HepG2 (cell line): ENCODE data around the gene CEACAM18.

Source experiments
- ATM ChIP-seq: fragments of 450-650 bp; IDR thresholded peaks from 2 replicates; pipeline ENCODE4 v1.7.1; 2017; ENCODE audit warnings: mild to moderate bottlenecking, borderline replicate concordance
- CTCF ChIP-seq: sonication (generic); formaldehyde crosslinking; IDR thresholded peaks from 2 replicates; pipeline ENCODE4 v1.5.0; 2020; ENCODE audit warnings: mild to moderate bottlenecking, missing genetic modification reagents, moderate library complexity
- FOXK2 ChIP-seq: fragments of 450-650 bp; IDR thresholded peaks from 2 replicates; pipeline ENCODE4 v1.6.1; 2016
- PBX3 ChIP-seq: sonication (generic); formaldehyde crosslinking; IDR thresholded peaks from 2 replicates; pipeline ENCODE4 v1.8.1; 2023; ENCODE audit warnings: missing genetic modification reagents, inconsistent platforms, borderline replicate concordance
- POLR2A ChIP-seq, 2 experiments: IDR thresholded peaks; 2 replicates each; pipeline ENCODE4 v1.6.1; 2011; ENCODE audit warnings: low read depth in 2 of 2, low read length in 2 of 2, mild to moderate bottlenecking in 1 of 2, moderate library complexity in 1 of 2; ENCODE audit not compliant: insufficient read depth in 1 of 2
- REST ChIP-seq, 2 experiments: IDR thresholded peaks; 2 replicates each; pipeline ENCODE4 v1.6.1; 2011 to 2012; ENCODE audit warnings: low read length in 2 of 2, borderline replicate concordance in 1 of 2, low read depth in 1 of 2, mild to moderate bottlenecking in 1 of 2, moderate library complexity in 1 of 2
- TCF12 ChIP-seq, 2 experiments: fragments of 450-650 bp in 1 of 2; sonication (generic) in 1 of 2; formaldehyde crosslinking in 1 of 2; IDR thresholded peaks; 2 replicates each; pipeline versions ENCODE4 v1.6.1 to v1.8.0; 2017 to 2022; ENCODE audit warnings: antibody characterized with exemption in 1 of 2, mild to moderate bottlenecking in 1 of 2, missing genetic modification reagents in 1 of 2, moderate library complexity in 1 of 2
- TCF7L2 ChIP-seq: IDR thresholded peaks from 2 replicates; pipeline ENCODE4 v1.6.1; 2011; ENCODE audit warnings: mild to moderate bottlenecking, low read depth, low read length, moderate library complexity
- TFE3 ChIP-seq: IDR thresholded peaks from 2 replicates; pipeline ENCODE4 v1.6.1; 2016
- USF2 ChIP-seq, 2 experiments: sonication (generic) in 1 of 2; formaldehyde crosslinking in 1 of 2; IDR thresholded peaks; 2 replicates each; pipeline versions ENCODE4 v1.5.1 to v1.6.1; 2011 to 2020; ENCODE audit warnings: borderline replicate concordance in 1 of 2, low read depth in 1 of 2, low read length in 1 of 2, mild to moderate bottlenecking in 1 of 2, missing genetic modification reagents in 1 of 2, moderate library complexity in 1 of 2
- ZBTB14 ChIP-seq: sonication (generic); formaldehyde crosslinking; IDR thresholded peaks from 2 replicates; pipeline ENCODE4 v1.4.0; 2020; ENCODE audit warnings: missing genetic modification reagents

GRCh38 chr19:51470966-51471365 is 7.4 kb upstream of the CEACAM18 start:
- TF ChIP-seq ZBTB14 (CRISPR knock-in tag) (no peak), CTCF (CRISPR knock-in tag) (no peak), FOXK2 (no peak), POLR2A (IDR thresholded peaks at IDR 0.05; ENCODE audit: insufficient read depth in 1 of 2, low read depth in 2 of 2, low read length in 2 of 2) (no peak), REST (IDR thresholded peaks at IDR 0.05; ENCODE audit: borderline replicate concordance in 1 of 2, low read depth in 1 of 2, low read length in 2 of 2) (no peak), TFE3 (no peak), USF2 (IDR thresholded peaks at IDR 0.05; ENCODE audit: low read depth, low read length) (no peak), USF2 (CRISPR knock-in tag; IDR thresholded peaks at IDR 0.05; ENCODE audit: borderline replicate concordance) (no peak), TCF12 (IDR thresholded peaks at IDR 0.05) (no peak), TCF12 (CRISPR knock-in tag; IDR thresholded peaks at IDR 0.05) (no peak), ATM (no peak), TCF7L2 (no peak), PBX3 (no peak)
